Natural killer cell (primary cell): ENCODE measurements around the gene MYO16. TPM values are rescaled to one million over a fixed set of nuclear protein-coding genes. Genes with fewer than 3 reads are reported as not detected.
"Not testable (repeated sequence)": the region's sequence is repeated elsewhere in the genome, so short reads cannot be mapped to it uniquely, and the experiment has no call there.

Experiments used
- ATAC-seq, 3 donors: fragments of 150-1000 bp in 2 of 3; fragments of 200-7000 bp in 1 of 3; cut with Tn5 transposase; 1 replicate in 1 of 3; 2 replicates in 2 of 3; pipeline ENCODE4 v1.10.0; 2021; ENCODE audit warnings: mild to moderate bottlenecking in 2 of 3, moderate library complexity in 2 of 3
- DNase-seq, 2 donors: peaks; one replicate each; pipeline versions ENCODE4 v3.0.0 to v3.0.0-alpha.2; 2013 to 2021; ENCODE audit warnings: mixed read lengths in 1 of 2
- H3K27ac ChIP-seq: one replicate; pipeline ENCODE4 v1.5.1; 2013; ENCODE audit warnings: mild to moderate bottlenecking, low read length
- H3K27me3 ChIP-seq: one replicate; pipeline ENCODE4 v1.6.1; 2013; ENCODE audit warnings: low read length; ENCODE audit not compliant: control insufficient read depth, insufficient read depth
- H3K36me3 ChIP-seq: one replicate; pipeline ENCODE4 v1.6.1; 2013; ENCODE audit warnings: low read length; ENCODE audit not compliant: control insufficient read depth, insufficient read depth
- H3K4me1 ChIP-seq: one replicate; pipeline ENCODE4 v1.6.1; 2013; ENCODE audit warnings: low read length; ENCODE audit not compliant: control insufficient read depth, insufficient read depth
- H3K4me3 ChIP-seq: one replicate; pipeline ENCODE4 v1.5.1; 2013; ENCODE audit warnings: low read length
- H3K9me3 ChIP-seq: one replicate; pipeline ENCODE4 v1.6.1; 2013; ENCODE audit warnings: low read length; ENCODE audit not compliant: control insufficient read depth, insufficient read depth
- H3K27ac Mint-ChIP-seq, 2 donors: one replicate each; pipeline ENCODE4 v1.8.0; 2022; ENCODE audit warnings: mild to moderate bottlenecking in 2 of 2, mixed read lengths in 2 of 2, moderate library complexity in 1 of 2
- H3K27me3 Mint-ChIP-seq, 2 donors: one replicate each; pipeline ENCODE4 v1.8.0; 2022; ENCODE audit warnings: low read depth in 2 of 2, mixed read lengths in 2 of 2
- H3K36me3 Mint-ChIP-seq: one replicate; pipeline ENCODE4 v1.8.0; 2022; ENCODE audit warnings: mixed read lengths
- H3K4me1 Mint-ChIP-seq, 2 donors: one replicate each; pipeline ENCODE4 v1.8.0; 2022; ENCODE audit warnings: mixed read lengths in 2 of 2
- H3K4me3 Mint-ChIP-seq: one replicate; pipeline ENCODE4 v1.8.0; 2022; ENCODE audit warnings: mild to moderate bottlenecking, moderate library complexity, mixed read lengths
- H3K9me3 Mint-ChIP-seq, 2 donors: one replicate each; pipeline ENCODE4 v1.8.0; 2022; ENCODE audit warnings: mixed read lengths in 2 of 2
- CTCF ChIP-seq: fragments of 200-600 bp; IDR thresholded peaks from one replicate; pipeline ENCODE4 v1.8.0; 2022; ENCODE audit warnings: antibody characterized with exemption
- WGBS: methylation state at CpG from one replicate; pipeline ENCODE4 v1.1.7; 2013; ENCODE audit warnings: missing lambda C conversion rate; ENCODE audit not compliant: insufficient coverage; 5-methylcytosine and 5-hydroxymethylcytosine counted together
- intact Hi-C: fragments of 100-400 bp; cut with micrococcal nuclease; formaldehyde crosslinking; loops from one replicate; pipeline ENCODE4 v1.14.2; 2022
- total RNA-seq, 4 donors: library from RNA; stranded (reverse); fragments of 120-200 nt in 1 of 4; gene quantifications; one replicate each; pipeline versions ENCODE4 v1.2.3 to v1.2.4, GENCODE V29; 2013 to 2022

Gene MYO16
- total RNA-seq, 3 donors from 2014 or later (not counting 1 experiment from before 2014, with no cell fraction given), result 0.28 TPM; not detected in 2

DNA sequence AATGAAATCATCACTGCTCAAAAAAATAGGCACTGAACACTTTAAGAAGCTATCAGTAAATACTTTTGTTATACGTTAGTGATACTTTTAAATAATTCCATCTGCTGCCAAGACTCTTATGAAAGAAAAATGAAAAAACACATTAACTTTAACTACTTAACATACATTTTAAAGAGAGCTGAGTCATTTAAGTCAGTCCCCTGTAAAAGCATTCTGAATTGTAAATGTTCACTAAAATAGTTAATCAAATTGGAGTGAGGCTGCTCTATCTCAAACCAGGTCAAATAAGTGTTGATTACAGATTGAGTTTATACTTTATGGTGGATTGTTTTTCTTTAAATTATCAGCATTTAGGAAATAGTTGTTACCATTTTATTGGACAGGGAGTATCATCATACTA, 274.2 kb downstream of the MYO16 start:
- no peak overlapping the region for H3K4me3 Mint-ChIP-seq
- intact Hi-C loops, result no loop called here

DNA sequence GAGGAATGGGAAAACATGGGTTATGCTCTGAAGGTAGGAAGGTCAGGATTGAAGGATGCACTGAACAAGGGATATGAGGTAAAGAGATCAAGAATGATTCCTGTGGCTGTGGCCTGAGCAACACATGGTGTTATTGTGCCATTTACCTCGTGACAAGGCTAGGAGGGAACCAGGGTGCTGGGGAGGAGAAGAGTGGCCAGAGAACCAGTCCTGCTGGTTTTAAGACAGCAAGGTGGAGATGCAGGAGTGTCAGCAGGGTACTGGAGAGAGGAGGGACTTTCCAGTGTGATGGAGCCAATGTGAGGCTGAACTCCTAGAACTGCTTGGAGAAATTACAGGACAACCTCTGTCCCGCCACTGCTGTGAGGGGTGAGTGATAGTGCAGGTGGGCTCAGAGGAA, 282.4 kb downstream of the MYO16 start:
- Mint-ChIP-seq H3K27ac (no peak overlapping the region), H3K27me3 (peaks cover 12 to 15% of the 10 kb centered on the region in 2 donors), H3K4me1 (peaks cover 17 to 19% of the 10 kb centered on the region in 2 donors), H3K4me3 (no peak overlapping the region), H3K36me3 (no peaks in the 10 kb centered on the region), H3K9me3 (no peaks in the 10 kb centered on the region)
- no peak for DNase-seq
- H3K4me1 ChIP-seq, result peaks cover 4% of the 10 kb centered on the region
- intact Hi-C loops, result loop anchor here (10.0 kb wide), 1 partner anchor 677 kb away; no protein-coding TSS in a partner anchor
- ATAC-seq, result no peak
- H3K9me3 ChIP-seq, result no peaks in the 10 kb centered on the region
- 64% methylated on average over 1 of the region's 2 CpGs for WGBS
- no peaks in the 10 kb centered on the region for H3K36me3 ChIP-seq
- no peaks in the 10 kb centered on the region for H3K27me3 ChIP-seq
- TF ChIP-seq CTCF, result no peak
- no peak overlapping the region for H3K4me3 ChIP-seq
- H3K27ac ChIP-seq, result no peak overlapping the region

More for the DNA sequence above, 274.2 kb downstream of the MYO16 start:
- Histone ChIP-seq H3K4me3 (no peak overlapping the region), H3K27me3 (no peaks in the 10 kb centered on the region), H3K27ac (no peak overlapping the region), H3K9me3 (no peaks in the 10 kb centered on the region), H3K36me3 (no peaks in the 10 kb centered on the region), H3K4me1 (no peaks in the 10 kb centered on the region)
- no peak for DNase-seq
- TF ChIP-seq CTCF, result no peak
- Mint-ChIP-seq H3K4me1 (no peaks in the 10 kb centered on the region), H3K9me3 (no peaks in the 10 kb centered on the region), H3K27ac (no peak overlapping the region), H3K36me3 (no peaks in the 10 kb centered on the region), H3K27me3 (no peaks in the 10 kb centered on the region)
- ATAC-seq, result no peak
- WGBS, result no CpG with 5 or more reads among the region's 1 CpG

GRCh38 chr13:108913731-108914130, 284.3 kb downstream of the MYO16 start:
- not testable (repeated sequence) for H3K36me3 Mint-ChIP-seq, H3K9me3 ChIP-seq, H3K9me3 Mint-ChIP-seq, H3K4me3 ChIP-seq, H3K4me3 Mint-ChIP-seq, H3K27me3 ChIP-seq, DNase-seq, H3K36me3 ChIP-seq, H3K27ac ChIP-seq, H3K27ac Mint-ChIP-seq, ATAC-seq, H3K4me1 ChIP-seq
- 51% methylated on average over 3 of the region's 4 CpGs for WGBS
- peaks cover 17 to 19% of the 10 kb centered on the region in 2 donors for H3K4me1 Mint-ChIP-seq
- H3K27me3 Mint-ChIP-seq, result peaks cover 12 to 15% of the 10 kb centered on the region in 2 donors
- intact Hi-C loops, result loop anchor here (10.0 kb wide), 1 partner anchor 679 kb away; no protein-coding TSS in a partner anchor

DNA sequence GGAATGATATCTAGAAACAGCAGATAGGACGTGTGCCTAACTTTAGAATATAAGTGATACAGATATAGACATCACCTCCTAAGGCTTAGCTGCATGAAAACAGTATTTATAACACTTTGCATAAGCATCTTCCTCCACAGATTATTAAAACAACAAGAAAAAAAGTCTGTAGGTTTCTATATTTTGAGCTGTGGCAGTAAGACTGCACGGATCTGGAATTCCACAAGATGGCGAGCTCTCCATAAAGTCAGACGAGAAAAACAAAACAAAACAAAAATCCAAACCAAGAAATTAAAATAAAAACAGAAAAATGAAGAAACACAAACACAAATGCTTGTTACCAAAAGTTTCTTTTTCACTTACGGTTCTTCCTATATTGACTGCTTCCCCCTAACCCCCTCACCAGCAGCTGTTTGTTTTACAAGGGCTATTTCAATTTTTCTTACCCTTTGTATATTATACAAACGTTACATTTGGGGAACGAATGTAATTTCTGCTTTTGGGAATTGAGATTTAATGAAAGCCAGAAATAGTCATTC, 285.8 kb downstream of the MYO16 start:
- Histone ChIP-seq H3K27ac (no peak overlapping the region), H3K9me3 (no peaks in the 10 kb centered on the region), H3K4me3 (no peak overlapping the region), H3K36me3 (no peaks in the 10 kb centered on the region), H3K27me3 (no peaks in the 10 kb centered on the region), H3K4me1 (peaks cover 4% of the 10 kb centered on the region)
- peaks cover 12 to 14% of the 10 kb centered on the region in 2 donors for H3K27me3 Mint-ChIP-seq
- H3K4me3 Mint-ChIP-seq, result peak overlapping the region; percentile 72
- intact Hi-C loops, result loop anchor here (10.0 kb wide), 1 partner anchor 680 kb away; no protein-coding TSS in a partner anchor
- ATAC-seq (no peak), DNase-seq (no peak)
- peak overlapping the region; percentile 58 to 86 for H3K27ac Mint-ChIP-seq
- WGBS, result 34% methylated on average over 4 of the region's 7 CpGs
- H3K36me3 Mint-ChIP-seq, result no peaks in the 10 kb centered on the region
- no peaks in the 10 kb centered on the region for H3K9me3 Mint-ChIP-seq
- H3K4me1 Mint-ChIP-seq, result peaks cover 17 to 19% of the 10 kb centered on the region in 2 donors
- no peak for TF ChIP-seq CTCF
